Measurements from ENCODE around the gene MPPED1.

MPPED1 gene

GRCh38 chr22:43550672-43551071, 138.9 kb downstream of the MPPED1 start:
- FAIRE-seq = no peak

DNA sequence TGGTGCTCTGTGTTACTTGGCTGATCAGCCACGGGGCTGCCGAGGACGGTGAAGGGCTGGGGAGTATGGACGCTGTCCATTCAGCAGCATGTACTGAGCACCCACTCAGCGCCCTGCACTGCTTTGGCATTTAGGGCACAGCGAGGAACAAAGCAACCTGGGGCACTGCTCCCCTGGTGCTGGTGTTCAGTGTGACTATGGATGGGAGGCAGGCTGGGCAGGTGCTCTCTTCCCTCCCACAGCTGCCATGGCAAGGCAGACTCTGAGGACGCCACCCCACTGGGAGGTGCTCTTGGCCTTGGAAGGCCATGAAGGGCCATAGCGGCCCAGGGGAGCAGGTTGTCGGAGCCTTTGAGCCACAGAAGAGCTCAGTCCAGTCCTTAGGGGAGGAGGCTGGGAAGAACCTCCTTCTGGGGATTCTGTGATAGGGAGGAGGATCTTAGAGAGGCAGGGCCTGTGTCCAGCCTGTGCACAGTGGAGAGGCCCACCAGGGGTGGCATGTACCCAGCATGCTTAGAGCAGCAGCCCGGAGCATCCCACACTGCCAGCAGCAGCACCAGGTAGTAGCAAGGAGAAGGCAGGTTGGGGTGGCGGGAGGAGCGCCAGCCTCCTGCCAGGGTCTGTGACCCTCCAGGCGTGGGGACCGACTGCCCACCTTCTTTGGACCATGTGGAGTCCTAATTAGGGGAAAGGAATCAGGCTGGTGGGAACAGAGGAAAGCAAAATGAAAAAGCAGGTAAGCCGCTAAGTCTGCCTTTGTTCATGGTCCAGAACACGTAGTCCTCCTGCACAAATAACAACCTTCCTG, 141.8 kb downstream of the MPPED1 start:
- FAIRE-seq = no peak

DNA sequence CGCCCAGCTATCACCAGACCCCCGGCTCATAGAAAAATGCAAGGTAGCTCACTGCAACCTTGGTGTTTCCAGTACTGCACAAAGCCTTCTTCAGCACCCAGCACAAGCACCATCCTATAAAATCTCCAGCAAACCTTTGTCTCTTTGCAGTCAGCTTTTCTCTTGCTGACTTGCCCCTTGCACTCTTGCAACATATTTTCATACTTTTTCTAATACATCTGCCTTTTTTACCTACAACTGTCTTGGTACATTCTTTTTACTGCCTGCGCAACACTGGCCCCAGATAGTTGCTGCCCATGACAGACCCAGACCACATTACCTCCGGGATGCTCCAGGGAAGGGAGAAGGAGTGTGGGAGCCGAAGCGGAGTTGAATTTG, 142.4 kb downstream of the MPPED1 start:
- FAIRE-seq = no peak

GRCh38 chr22:43554694-43555365, 143.0 kb downstream of the MPPED1 start:
- FAIRE-seq = no peak

DNA sequence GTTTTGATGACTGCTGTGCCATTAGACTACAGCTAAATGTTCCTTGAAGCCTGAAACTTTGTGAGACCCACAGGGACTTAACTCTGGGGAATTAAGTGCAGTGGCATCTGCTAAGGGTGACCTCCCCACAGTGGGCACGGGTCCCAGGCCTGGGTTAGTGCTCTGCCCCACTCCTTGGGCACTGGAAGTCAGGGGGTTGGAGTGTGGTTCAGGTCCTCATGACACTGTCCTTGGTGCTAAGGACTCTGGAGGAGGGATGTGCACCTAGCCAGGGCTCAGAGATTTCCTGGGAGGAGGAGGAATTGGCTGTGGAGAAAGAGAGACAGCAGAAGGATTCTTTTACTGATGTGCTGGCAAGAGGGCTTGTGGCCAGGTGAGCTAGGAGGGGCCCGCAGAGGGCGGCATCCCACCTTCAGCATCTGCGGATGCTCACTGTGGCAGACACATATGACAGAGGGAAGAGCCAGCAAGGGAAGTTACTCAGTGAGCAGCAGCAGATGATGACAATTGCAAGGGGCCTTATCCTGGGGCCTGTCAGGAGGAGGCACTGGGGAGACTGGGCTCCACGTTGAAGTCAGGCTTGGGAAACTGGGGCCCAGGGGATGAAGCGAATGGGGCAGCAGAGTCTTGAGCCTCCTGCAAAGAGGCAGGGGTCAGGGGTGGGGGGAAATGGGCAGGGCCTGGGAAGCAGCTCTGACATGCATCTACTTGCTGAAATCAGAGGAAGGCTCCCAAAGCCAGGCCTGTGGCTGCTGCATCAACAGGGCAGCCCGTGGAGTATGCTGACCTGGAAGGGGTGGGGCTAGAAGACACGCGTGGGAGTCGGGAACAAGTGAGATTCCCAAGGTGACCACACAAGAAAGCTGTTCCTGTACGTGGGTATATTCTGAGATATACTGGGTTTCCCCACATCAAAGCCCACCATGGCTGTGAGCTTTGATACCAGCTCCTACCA, 144.0 kb downstream of the MPPED1 start:
- no peak for FAIRE-seq
